ENCODE data around the gene NUDT16L1.

Gene NUDT16L1

DNA sequence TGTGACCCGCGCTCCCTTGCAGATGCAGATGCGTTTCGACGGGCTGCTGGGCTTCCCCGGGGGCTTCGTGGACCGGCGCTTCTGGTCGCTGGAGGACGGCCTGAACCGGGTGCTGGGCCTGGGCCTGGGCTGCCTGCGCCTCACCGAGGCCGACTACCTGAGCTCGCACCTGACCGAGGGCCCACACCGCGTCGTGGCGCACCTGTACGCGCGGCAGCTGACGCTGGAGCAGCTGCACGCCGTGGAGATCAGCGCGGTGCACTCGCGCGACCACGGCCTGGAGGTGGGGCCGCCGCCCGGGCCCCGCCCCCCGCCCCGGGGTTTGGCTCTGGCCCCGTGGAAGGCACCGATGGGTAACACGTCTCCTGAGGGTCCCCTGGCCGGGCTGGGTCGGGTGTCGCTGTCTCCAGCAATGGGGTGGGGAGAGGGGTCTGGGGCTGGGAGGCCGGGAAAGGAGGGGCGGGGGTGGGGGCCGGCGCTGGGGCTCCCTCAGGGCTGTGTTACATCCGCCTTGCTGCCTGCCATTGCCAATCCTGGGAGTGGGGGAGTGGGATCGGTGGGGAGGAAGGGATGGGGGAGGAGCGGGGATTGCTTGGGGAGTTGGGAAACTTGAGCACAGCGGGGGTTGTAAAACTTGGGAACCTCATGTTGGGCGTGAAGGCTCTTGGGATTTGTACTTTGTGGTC, 737 bp downstream of the NUDT16L1 start:
- FAIRE-seq (no peak), DNase-seq (ENCODE audit: low spot score) (no peak)

GRCh38 chr16:4694642-4695451, 1.5 kb downstream of the NUDT16L1 start:
- no peak for FAIRE-seq

DNA sequence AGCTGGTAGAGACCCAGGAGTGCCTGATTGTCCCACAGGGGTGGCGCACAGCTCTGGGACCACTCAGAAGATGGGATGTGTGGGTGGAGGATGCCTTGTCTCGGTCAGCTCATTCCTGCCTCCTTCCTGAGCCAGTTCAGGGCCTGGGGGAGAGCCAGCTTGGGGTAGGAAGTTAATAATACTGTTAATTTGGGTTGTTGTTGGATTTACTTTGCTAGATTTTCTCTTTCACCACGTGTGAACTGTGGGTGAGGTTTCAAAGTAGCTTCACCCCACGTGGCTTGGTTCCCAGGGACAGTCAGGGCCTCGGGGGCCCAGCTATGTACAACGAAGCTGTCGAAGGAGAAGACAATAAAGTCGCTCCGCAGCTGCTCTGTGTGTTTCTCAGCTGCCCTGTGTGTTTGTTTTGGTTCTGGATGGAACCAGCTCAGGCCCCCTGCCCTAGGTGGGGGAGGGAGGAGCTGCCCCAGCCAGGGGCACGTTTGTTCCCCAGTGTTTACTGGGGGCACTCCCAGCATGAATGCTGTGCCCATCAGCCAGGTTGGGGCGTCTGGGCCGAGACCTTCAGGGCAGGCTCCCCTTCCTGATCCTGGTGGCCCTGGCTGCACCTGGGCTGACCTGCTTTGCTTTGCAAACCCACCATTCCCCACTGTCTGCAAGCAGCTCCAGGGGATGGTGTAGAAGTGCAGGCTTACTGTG, 2.3 kb downstream of the NUDT16L1 start:
- DNase-seq (ENCODE audit: low spot score) = no peak
- FAIRE-seq = no peak

More at GRCh38 chr16:4694642-4695451, 1.5 kb downstream of the NUDT16L1 start:
- no peak for DNase-seq (ENCODE audit: low spot score)

DNA sequence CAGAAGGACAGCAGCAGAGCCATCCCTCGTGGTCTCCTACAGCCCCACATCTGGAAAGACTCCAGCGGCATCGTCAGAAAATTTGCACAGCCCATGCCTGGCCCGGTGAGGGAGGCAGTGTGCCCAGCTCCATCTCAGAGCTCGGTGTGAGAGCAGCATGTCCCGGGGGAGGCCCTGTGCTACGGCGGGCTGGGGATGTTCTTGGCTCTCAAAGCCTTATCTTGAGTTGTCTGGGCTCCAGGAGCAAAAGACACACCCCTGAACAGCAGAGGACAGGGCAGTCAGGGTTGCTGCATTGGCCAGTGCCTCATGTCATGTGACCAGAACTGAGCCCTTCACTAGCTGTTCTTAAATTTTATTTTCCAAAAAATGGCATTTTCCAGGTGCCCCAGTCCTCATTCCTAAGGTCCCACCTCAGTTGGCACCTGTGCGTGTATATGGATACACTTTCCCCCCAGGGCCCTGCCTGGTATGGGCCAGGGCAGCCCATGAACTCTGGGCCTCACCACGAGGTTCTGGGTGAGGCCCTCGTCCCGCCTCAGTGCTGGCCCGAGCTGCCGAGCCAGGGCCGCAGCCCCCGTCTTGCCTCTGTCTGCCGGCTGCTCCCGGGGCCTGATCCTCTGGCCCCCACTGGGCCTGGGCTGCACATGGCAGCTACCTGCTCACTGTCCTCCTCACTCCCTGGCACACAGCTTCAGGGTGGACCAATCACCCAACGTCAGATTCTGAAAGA, 3.0 kb downstream of the NUDT16L1 start:
- FAIRE-seq (no peak), DNase-seq (ENCODE audit: low spot score) (no peak)

DNA sequence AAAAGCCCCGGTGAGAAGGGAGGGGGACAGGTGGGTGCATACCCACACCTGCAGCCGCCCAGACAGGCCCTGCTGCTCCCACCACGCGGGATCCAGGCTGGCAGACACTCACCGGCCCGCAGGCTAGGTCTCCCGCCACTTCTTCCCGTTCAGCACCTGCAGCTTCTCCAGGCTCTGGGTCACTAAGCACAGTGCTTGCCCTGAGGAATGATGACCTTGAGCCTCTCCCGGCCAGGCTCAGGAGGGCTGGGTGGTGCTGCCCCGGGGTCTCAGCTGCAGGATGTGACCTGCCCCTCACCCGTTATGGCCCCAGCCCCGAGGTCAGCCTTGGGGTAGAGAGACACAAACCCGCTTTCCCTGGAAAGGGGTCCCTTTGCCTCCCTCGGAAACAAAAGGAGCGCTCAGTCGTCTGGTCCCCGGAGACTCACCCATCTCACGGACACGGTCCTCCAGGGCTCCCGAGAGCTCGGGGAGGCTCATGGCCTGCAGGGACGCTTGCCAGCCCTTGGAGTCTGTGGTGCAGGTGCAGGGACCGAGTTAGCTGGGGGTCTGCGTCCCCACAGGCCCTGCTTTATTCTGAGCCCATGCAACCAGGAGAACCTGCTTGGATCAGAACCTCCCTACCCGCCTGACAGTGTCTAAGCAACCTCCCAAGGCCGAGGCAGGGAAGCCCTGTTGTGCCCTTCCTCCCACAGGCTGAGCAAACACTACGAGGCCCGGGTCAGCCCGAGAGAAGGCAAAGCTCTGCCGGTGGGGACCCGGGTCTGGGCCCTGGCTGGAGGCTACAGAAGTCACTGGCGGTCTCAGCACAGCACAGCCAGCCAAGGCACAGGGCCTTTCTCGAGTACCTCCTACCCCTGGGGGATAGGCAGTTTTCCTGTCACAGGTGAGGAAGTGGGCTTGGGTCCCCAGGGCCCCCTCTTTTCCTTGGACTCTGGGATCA, 3.8 kb downstream of the NUDT16L1 start:
- no peak for FAIRE-seq
- no peak for DNase-seq (ENCODE audit: low spot score)

GRCh38 chr16:4697848-4698291, 4.5 kb downstream of the NUDT16L1 start:
- DNase-seq (ENCODE audit: low spot score) = no peak
- FAIRE-seq = no peak

- FAIRE-seq = no peak
Measured at GRCh38 chr16:4698321-4699045, 5.1 kb downstream of the NUDT16L1 start.

DNA sequence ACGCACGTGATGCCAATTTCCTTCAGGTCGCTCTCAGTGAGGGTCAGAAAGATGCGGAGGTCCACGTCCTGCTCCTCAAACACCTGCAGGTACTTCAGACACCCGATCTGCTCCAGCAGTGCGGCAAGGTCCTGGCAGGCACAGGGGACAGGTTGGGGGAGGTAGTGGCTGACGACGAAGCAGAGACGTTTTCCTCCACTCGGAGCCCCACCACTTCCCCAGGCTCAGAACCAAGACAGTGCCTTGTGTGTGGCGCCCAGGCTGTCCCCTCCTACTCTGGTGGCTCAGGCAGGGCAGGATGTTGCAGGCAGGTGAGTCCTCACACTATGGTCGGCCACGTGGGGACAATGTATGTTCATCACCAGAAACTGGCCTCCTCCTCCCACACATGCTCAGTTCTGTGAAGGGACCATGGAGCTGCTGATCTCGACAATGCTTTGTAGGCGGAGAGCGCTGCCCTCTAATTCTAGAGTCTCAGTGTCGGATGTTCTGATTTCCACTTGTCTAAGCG, 5.7 kb downstream of the NUDT16L1 start:
- DNase-seq (ENCODE audit: low spot score) = no peak
- no peak for FAIRE-seq

More at GRCh38 chr16:4698321-4699045, 5.1 kb downstream of the NUDT16L1 start:
- no peak for DNase-seq (ENCODE audit: low spot score)

- DNase-seq (ENCODE audit: low spot score) = no peak
- no peak for FAIRE-seq
Measured at GRCh38 chr16:4700380-4700996, 7.1 kb downstream of the NUDT16L1 start.

DNA sequence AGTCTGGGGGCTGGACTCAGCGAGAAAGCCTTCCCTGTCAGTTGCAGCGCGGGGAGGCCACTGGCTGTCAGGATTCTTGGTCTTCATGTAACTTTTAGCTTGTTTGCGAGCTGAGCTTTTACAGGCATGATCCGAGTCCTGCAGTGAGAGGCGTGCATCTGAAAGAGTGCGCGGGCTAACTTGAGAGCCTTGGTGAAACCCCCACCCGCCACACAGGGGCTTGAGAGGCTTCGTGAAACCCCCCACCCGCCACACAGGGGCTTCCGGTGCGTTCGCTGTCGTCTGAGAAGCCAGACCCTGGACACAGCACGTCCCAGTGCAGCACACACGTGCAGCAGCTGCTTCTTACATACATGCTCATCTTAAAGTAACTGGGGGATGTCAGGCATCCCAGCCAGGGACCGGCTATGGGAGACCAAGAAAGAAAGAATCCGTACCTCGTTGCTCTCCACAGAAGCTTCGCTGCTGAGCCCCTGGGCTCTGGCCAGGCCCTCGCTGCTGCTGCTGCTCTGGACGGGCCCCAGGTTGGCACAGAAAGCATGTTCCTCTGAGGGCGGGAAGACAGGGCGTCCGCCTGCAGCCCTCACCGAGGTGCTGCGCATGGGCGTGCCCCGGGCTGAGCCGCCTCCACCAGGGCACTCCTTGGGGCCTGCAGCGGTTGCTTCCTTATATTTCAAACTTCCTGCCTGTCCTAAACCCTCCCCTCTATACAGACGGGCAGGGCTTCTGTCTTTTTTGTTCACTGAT, 7.8 kb downstream of the NUDT16L1 start:
- no peak for DNase-seq (ENCODE audit: low spot score)
- FAIRE-seq = no peak

DNA sequence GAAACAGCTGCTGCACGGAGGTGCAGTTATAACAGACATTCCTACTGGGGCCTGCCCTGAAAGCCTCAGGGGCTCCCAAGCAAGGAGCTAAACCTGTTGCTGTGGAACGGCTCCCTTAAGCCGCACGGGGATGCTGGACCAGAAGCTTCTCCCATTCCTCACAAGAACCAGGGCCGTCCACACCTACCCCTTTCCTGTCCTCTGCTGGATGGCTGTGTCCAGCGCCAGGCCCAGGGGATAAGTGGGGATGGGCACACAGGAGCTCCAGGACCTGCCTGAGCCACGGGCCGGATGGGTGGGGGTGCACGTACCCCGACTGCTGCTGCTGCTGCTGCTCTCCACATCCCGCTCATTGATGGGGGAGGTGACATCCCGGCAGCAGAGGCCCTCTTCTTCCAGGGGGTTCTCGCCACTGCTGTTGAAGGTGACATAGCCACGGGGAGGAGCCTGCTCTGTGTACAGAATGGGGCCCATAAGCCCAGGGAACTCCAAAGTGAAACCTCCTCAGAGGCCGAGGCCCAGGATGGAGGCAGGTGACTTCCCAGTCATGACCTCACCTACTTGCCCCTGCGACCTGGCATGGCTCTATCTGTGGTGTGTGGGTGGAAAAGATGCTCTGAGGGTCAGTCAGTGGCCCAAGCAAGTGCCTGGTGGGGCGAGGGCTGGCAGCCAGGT, 8.6 kb downstream of the NUDT16L1 start:
- no peak for DNase-seq (ENCODE audit: low spot score)
- no peak for FAIRE-seq

- peak; percentile 69 for DNase-seq (ENCODE audit: low spot score)
- peak; percentile 88 for FAIRE-seq
Measured at GRCh38 chr16:4702466-4702808, 9.1 kb downstream of the NUDT16L1 start.

DNA sequence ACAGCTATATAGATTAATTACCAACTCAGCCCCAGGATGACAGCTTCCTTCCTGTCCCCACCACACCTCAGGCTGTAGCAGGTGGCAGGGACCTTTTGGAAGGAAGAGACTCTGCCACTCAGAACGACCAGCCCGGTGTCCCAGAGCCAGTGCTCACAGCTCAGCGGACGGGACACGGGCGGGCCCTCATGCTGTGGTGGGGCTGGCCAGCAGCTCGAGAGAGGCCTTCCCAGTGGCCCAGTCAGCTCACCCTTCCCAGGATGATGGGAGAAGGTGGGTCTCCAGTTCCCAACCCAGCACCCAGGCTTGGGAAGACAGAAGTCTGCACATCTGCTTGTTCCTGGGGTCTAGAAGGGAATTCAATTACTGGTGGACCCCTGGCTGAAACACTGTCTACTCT, 10.5 kb downstream of the NUDT16L1 start:
- DNase-seq (ENCODE audit: low spot score) (no peak), FAIRE-seq (no peak)

DNA sequence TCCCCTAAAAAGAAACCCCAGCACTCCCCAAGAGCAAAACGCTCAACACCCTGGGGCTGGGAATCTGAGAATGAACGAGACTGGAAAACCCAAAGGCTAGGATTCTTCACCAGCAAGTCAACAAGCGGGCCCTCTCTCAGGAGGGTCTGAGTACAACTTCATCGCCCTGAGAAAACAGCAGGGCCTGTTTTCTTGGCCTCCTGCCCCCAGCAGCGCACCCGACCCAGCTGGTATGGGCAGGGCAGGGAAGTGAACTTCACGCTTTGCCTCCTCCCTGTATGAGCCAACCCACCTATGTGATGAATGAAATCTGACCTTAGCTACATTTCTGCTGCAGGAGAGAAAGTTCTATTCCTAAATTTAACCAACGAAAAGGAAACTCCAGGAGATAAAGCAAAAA, 11.1 kb downstream of the NUDT16L1 start:
- FAIRE-seq = no peak
- DNase-seq (ENCODE audit: low spot score) = no peak

- no peak for DNase-seq (ENCODE audit: low spot score)
- FAIRE-seq = no peak
Measured at GRCh38 chr16:4704913-4705312, 11.6 kb downstream of the NUDT16L1 start.

DNA sequence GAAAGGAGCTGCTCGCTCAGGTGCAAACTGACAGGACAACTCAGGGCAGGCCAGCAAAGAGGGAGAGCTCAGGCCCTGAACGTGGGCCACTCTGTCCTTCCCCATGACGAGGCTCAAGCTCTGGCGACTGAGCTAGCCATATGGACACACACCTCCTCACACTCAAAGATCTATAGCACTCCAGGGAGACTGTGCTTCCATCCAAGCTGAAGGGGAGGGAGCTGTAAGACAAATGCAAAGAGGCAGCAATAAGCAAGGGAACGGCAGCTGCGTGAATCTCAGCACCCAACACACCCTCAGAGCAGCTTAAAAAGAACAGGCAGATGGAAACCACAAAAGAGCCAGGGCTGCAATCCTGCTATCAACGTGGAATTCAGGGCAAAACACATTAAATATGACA, 13.5 kb downstream of the NUDT16L1 start:
- DNase-seq (ENCODE audit: low spot score) (no peak), FAIRE-seq (no peak)

GRCh38 chr16:4709481-4709880, 16.1 kb downstream of the NUDT16L1 start:
- DNase-seq (ENCODE audit: low spot score) (no peak), FAIRE-seq (no peak)

All from RCC 7860 (cell line).